GM12873 (cell line): ENCODE data around the gene DKC1.

ENCODE experiments used
- CTCF ChIP-seq: IDR thresholded peaks from 2 replicates; pipeline ENCODE4 v1.5.1; 2012; ENCODE audit warnings: low read depth, mild to moderate bottlenecking, moderate library complexity, low read length, control low read depth; ENCODE audit not compliant: insufficient read depth; ENCODE audit errors: missing control alignments

DKC1 gene

GRCh38 chrX:154780968-154781367 is 18.3 kb downstream of the DKC1 start:
- TF ChIP-seq CTCF, result no peak

DNA sequence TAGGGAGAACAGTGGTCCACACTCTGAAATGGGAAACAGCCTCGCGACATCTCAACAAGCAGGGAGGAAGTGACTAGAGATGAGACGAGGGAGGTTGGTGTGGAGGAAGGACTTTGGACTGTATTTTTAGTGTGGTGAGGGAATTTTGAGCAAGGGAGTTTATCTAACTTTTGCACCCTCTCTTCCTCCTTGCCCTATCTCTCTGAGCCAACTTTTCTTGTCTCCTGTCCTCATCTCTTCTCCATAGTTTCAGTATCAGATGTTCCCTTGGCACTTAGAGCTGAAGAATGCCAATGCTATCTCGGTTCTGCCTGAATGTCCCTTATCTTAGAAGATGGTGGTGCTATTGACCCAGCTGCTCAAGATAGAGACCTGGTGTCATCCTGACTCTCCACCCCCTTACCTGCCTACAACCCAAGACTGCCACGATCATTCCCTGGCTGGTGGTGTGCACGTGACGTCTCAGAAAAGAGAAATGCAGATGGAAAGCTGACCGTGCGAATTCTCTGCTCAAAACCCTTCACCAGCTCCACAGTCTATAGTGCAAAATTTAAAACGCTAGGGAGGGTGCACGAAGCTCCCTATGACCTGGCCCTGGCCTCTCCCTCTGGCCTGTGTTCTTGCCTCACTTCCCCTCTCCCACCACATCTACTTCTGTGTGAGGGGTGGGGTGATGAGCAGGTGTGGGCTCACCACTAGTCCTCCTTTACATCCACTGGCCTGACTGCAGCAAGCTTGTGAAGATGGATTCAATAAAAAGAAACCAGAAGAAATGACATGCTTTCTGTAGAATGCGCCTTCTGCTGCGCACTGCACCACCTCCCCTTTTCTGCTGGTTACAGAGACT is 21.7 kb downstream of the DKC1 start:
- no peak for TF ChIP-seq CTCF

DNA sequence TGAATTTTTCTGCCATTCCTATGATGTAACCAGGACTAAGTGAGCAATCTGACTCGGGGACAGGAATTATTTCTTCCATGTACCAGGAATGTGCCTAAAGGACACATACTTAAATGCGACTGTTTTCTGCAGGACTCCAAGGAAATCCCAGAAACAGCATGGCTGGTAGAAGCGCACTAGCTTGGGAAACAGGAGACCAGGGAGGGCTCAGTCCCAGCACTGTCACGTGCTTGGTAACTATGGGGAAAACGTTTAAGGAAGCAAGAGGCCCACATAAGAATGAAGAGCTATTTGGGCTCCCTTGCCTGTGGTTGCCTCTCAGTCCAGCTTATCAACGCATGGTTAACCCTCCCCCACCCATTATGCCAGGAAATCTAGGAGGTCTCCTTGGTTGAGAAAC is 23.1 kb downstream of the DKC1 start:
- no peak for TF ChIP-seq CTCF

GRCh38 chrX:154791467-154791866 is 28.8 kb downstream of the DKC1 start:
- no peak for TF ChIP-seq CTCF

DNA sequence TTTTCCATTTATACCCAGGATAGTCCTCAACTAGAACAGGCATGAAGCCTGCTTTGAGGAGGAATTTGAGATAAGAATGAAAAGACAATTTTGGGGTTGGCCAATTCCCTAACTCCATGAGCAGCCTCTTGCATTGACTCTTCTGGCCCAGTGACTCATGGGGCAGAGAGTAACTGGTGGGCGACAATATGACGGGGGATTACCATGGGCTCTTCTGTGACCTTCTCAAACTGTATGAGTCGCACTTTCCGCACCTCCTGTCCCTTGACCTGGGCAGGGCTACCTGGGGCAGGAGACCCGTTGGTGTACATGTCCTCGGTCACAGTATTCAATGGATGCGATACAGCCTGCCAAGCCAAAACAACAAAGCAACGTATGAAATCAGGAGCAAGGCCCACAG is 29.3 kb downstream of the DKC1 start:
- TF ChIP-seq CTCF, result no peak

GRCh38 chrX:154793084-154793795 is 30.6 kb downstream of the DKC1 start:
- TF ChIP-seq CTCF, result no peak

- no peak for TF ChIP-seq CTCF
Measured at GRCh38 chrX:154795016-154795415, 32.4 kb downstream of the DKC1 start.
